Esophagus muscularis mucosa (tissue), 4 donors: Measurements from ENCODE around the gene SGSM2.

ENCODE experiments used
- CTCF ChIP-seq, 3 experiments: fragments of 200-600 bp in 2 of 3; fragments of 450-650 bp in 1 of 3; sonication (generic) in 2 of 3; IDR thresholded peaks; one replicate each; pipeline ENCODE4 v1.5.1; 2017 to 2019; ENCODE audit warnings: antibody characterized with exemption in 3 of 3, mild to moderate bottlenecking in 2 of 3, moderate library complexity in 1 of 3
- EP300 ChIP-seq: sonication (generic); formaldehyde crosslinking; IDR thresholded peaks from one replicate; pipeline ENCODE4 v1.6.1; 2017; ENCODE audit warnings: antibody characterized with exemption
- POLR2A ChIP-seq: fragments of 450-650 bp; IDR thresholded peaks from one replicate; pipeline ENCODE4 v1.6.1; 2017; ENCODE audit warnings: antibody characterized with exemption, moderate library complexity, mild to moderate bottlenecking, low read depth

GRCh38 chr17:2397247-2398171 is 60.2 kb downstream of the SGSM2 start:
- TF ChIP-seq CTCF (IDR thresholded peaks at IDR 0.05): no peak
- TF ChIP-seq POLR2A: no peak
- no peak for TF ChIP-seq EP300
